GM21825 (cell line): ENCODE results near the gene ITPK1.

ENCODE experiments used
- ATAC-seq: cut with Tn5 transposase; IDR thresholded peaks from one replicate; pipeline ENCODE4 v1.9.1; 2021; ENCODE audit warnings: mild to moderate bottlenecking, moderate library complexity; ENCODE audit not compliant: unreplicated experiment

Gene ITPK1

GRCh38 chr14:92928258-92928629, 187.5 kb downstream of the ITPK1 start:
- no peak for ATAC-seq

GRCh38 chr14:92927349-92928257, 188.1 kb downstream of the ITPK1 start:
- ATAC-seq = no peak

GRCh38 chr14:92926931-92927330, 188.8 kb downstream of the ITPK1 start:
- ATAC-seq = no peak

- ATAC-seq = no peak
Measured at GRCh38 chr14:92926180-92926845, 189.4 kb downstream of the ITPK1 start.

GRCh38 chr14:92925446-92925845, 190.3 kb downstream of the ITPK1 start:
- no peak for ATAC-seq

GRCh38 chr14:92924247-92924646, 191.5 kb downstream of the ITPK1 start:
- no peak for ATAC-seq

- ATAC-seq = no peak
Measured at GRCh38 chr14:92923744-92924103, 192.0 kb downstream of the ITPK1 start.

GRCh38 chr14:92922883-92923743, 192.6 kb downstream of the ITPK1 start, which contains the start of gene CHGA:
CHGA (plus strand) TSS chr14:92923150; CDS start chr14:92923360, 210 bp downstream.
- ATAC-seq = no peak

GRCh38 chr14:92922155-92922735, 193.5 kb downstream of the ITPK1 start:
- ATAC-seq = no peak

GRCh38 chr14:92920001-92920400, 195.7 kb downstream of the ITPK1 start:
- ATAC-seq = no peak

- ATAC-seq = no peak
Measured at GRCh38 chr14:92917956-92918355, 197.8 kb downstream of the ITPK1 start.

- ATAC-seq = no peak
Measured at GRCh38 chr14:92917041-92917940, 198.4 kb downstream of the ITPK1 start.

- no peak for ATAC-seq
Measured at GRCh38 chr14:92916201-92916600, 199.5 kb downstream of the ITPK1 start.

GRCh38 chr14:92914087-92914656, 201.6 kb downstream of the ITPK1 start:
- ATAC-seq = no peak

GRCh38 chr14:92907316-92907911, 208.3 kb downstream of the ITPK1 start:
- ATAC-seq = no peak

GRCh38 chr14:92906823-92907222, 208.9 kb downstream of the ITPK1 start:
- no peak for ATAC-seq

GRCh38 chr14:92906420-92906819, 209.3 kb downstream of the ITPK1 start:
- no peak for ATAC-seq

GRCh38 chr14:92905667-92906066, 210.1 kb downstream of the ITPK1 start:
- no peak for ATAC-seq

GRCh38 chr14:92903359-92903758, 212.4 kb downstream of the ITPK1 start:
- no peak for ATAC-seq
